Activated CD4-positive, alpha-beta memory T cell treated with anti-CD3 and anti-CD28 coated beads, Interleukin-2, amount 10 ng/mL, durations not matched to agents 7 days and 5 days (primary cell): ENCODE data around the gene C2orf15. TPM values are rescaled to one million over a fixed set of nuclear protein-coding genes. Genes with fewer than 3 reads are reported as not detected.
"Not testable (repeated sequence)": the region's sequence is repeated elsewhere in the genome, so short reads cannot be mapped to it uniquely, and the experiment has no call there.

Experiments used
- CTCF ChIA-PET: fragments of 350-600 bp; sonication (Branson Sonifier 250); formaldehyde crosslinking; loops from one replicate; lab custom pipeline; 2021; ENCODE audit warnings: antibody characterized with exemption, inconsistent platforms; lab: Charles Lee
- POLR2A ChIA-PET: fragments of 350-600 bp; sonication (Branson Sonifier 250); formaldehyde crosslinking; loops from one replicate; lab custom pipeline; 2021; ENCODE audit warnings: antibody characterized with exemption; lab: Charles Lee
- DNase-seq: peaks from one replicate; pipeline ENCODE4 v3.0.0-alpha.2; 2020
- H3K27ac Mint-ChIP-seq: one replicate; pipeline ENCODE4 v1.8.0; 2021; ENCODE audit warnings: mild to moderate bottlenecking, mixed read lengths
- H3K27me3 Mint-ChIP-seq: one replicate; pipeline ENCODE4 v1.8.0; 2021; ENCODE audit warnings: mixed read lengths
- H3K36me3 Mint-ChIP-seq: one replicate; pipeline ENCODE4 v1.8.0; 2021; ENCODE audit warnings: low read depth, mixed read lengths
- H3K4me1 Mint-ChIP-seq: one replicate; pipeline ENCODE4 v1.8.0; 2021; ENCODE audit warnings: mixed read lengths
- H3K4me3 Mint-ChIP-seq: one replicate; pipeline ENCODE4 v1.8.0; 2021; ENCODE audit warnings: mild to moderate bottlenecking, mixed read lengths
- H3K9me3 Mint-ChIP-seq: one replicate; pipeline ENCODE4 v1.8.0; 2021; ENCODE audit warnings: mixed read lengths
- total RNA-seq, 2 experiments: library from RNA; stranded (reverse); gene quantifications; one replicate each; pipeline ENCODE4 v1.2.3, GENCODE V29; 2021

Gene C2orf15, protein sequence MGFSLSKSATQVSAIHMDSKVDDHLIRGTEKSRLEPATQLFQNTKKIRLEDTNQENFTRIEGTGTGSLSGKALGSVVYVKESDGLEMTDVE
- total RNA-seq: under 1 TPM; 0.18 to 0.35 TPM

GRCh38 chr2:99141110-99142108, at the start of gene C2orf15:
TSS of gene C2orf15 (plus strand) at chr2:99141707. CDS start at chr2:99150559, 8,852 bp downstream.
- Mint-ChIP-seq H3K27ac (peak within 1 kb of the TSS; percentile 85), H3K4me1 (peaks cover 23% of the 10 kb centered on the region), H3K36me3 (peaks cover 3% of the 10 kb centered on the region), H3K27me3 (peaks cover 9% of the 10 kb centered on the region), H3K9me3 (no peaks in the 10 kb centered on the region), H3K4me3 (peak within 1 kb of the TSS; percentile 97)
- POLR2A ChIA-PET: interaction anchor here (0.7 to 3.3 kb wide), 9 partner anchors 12 to 683 kb away, joined by 3 to 32 read pairs (median 3); partner anchors contain the start of genes EIF5B, LIPT1, MITD1 and MRPL30
- CTCF ChIA-PET: interaction anchor here (0.8 to 2.0 kb wide), 7 partner anchors 9 to 56 kb away, joined by 3 to 8 read pairs (median 3); partner anchors contain the start of genes LIPT1, MITD1, MRPL30 and TSGA10
- DNase-seq: peak; percentile 94

DNA sequence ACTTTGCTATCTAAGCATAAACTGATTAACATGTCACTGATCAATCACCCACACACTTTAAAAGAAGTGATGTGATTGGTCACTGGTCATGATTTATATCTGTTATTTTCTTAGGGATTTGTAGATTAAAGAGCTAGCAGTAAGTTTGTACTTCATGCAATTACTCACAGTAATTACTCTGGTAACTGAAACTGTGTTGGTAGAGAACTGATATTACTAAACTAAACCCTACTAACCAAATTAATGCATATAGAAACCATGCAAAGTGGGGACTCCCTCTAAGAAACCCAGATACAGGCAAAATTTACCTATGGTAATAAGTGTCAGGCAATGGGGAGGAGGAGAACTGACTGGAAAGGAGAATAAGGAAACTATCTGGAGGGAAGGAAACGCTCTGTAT, 44.8 kb upstream of the C2orf15 start:
- no peak overlapping the region for H3K27ac Mint-ChIP-seq
- H3K27me3 Mint-ChIP-seq: peaks cover 9% of the 10 kb centered on the region

DNA sequence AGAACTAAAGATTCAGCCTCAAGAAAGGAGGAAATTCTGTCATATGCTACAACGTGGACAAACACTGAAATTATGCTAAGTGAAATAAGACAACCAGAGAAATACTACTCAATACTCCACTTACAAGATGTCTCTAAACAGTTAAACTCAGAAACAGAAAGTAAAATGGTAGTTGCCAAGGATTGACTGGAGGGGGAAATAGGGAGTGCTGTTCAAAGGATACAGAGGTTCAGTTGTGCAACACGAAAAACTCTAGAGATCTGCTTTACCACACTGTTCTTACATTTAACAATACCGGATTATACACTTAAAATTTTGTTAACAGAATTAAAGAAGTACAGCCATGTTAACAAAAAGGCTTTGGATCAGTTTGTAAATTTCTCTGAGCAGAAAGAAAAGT, 39.8 kb upstream of the C2orf15 start:
- H3K27ac Mint-ChIP-seq: no peak overlapping the region
- CTCF ChIA-PET: no interaction called here

More for the DNA sequence above, 44.8 kb upstream of the C2orf15 start:
- H3K9me3 Mint-ChIP-seq: peaks cover 13% of the 10 kb centered on the region
- no peak for DNase-seq
- ChIA-PET POLR2A (no interaction called here), CTCF (no interaction called here)
- no peak overlapping the region for H3K4me3 Mint-ChIP-seq
- peaks cover 2% of the 10 kb centered on the region for H3K36me3 Mint-ChIP-seq
- H3K4me1 Mint-ChIP-seq: no peaks in the 10 kb centered on the region

DNA sequence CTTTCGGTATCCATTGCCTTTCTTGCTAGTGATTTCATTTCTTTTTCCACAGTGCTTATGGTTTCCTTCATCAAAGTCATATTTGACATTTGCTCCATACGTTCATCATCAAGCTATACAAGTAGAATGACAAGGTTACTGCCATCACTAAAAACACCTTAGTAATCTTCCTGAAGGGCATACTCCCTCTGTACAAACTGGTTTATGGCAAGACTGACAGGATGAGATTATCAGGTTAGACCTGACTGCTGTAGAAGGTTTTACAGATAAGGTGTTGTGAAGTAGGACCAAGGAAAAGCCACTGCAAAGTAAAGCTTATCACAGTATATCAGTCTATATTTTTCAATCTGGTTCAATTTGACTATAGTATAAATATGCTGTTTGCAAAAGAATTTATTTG, 37.5 kb upstream of the C2orf15 start:
- H3K4me3 Mint-ChIP-seq: no peak overlapping the region
- no peaks in the 10 kb centered on the region for H3K4me1 Mint-ChIP-seq
- H3K27ac Mint-ChIP-seq: no peak overlapping the region
- H3K9me3 Mint-ChIP-seq: no peaks in the 10 kb centered on the region
- ChIA-PET CTCF (no interaction called here), POLR2A (no interaction called here)
- H3K36me3 Mint-ChIP-seq: no peaks in the 10 kb centered on the region
- no peak for DNase-seq
- no peaks in the 10 kb centered on the region for H3K27me3 Mint-ChIP-seq

More for the DNA sequence above, 39.8 kb upstream of the C2orf15 start:
- no peaks in the 10 kb centered on the region for H3K36me3 Mint-ChIP-seq
- H3K4me1 Mint-ChIP-seq: no peaks in the 10 kb centered on the region
- POLR2A ChIA-PET: no interaction called here
- no peak for DNase-seq
- no peaks in the 10 kb centered on the region for H3K27me3 Mint-ChIP-seq
- H3K4me3 Mint-ChIP-seq: no peak overlapping the region
- H3K9me3 Mint-ChIP-seq: no peaks in the 10 kb centered on the region

DNA sequence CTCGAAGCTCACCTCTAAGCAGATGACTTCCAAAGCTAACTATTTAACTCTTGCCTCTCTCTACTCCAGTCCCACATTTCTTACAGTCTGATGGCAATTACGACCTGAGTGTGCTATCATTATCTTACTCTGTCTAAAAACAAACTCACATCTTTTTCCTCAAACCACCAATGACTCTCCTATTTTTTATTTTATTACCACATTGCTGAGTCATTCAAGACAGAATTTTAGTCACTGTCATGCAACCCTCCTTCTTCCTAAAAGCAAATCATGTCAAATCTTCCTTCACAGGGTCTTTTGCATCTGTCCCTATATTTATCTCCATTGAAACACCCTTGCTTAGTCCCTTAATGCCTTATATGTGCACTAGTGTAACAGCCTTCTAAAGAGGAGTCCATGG, 34.6 kb upstream of the C2orf15 start:
- no peaks in the 10 kb centered on the region for H3K9me3 Mint-ChIP-seq
- no peaks in the 10 kb centered on the region for H3K4me1 Mint-ChIP-seq
- no peak overlapping the region for H3K27ac Mint-ChIP-seq
- ChIA-PET CTCF (no interaction called here), POLR2A (no interaction called here)
- no peaks in the 10 kb centered on the region for H3K36me3 Mint-ChIP-seq
- no peak overlapping the region for H3K4me3 Mint-ChIP-seq
- DNase-seq: no peak
- no peaks in the 10 kb centered on the region for H3K27me3 Mint-ChIP-seq

DNA sequence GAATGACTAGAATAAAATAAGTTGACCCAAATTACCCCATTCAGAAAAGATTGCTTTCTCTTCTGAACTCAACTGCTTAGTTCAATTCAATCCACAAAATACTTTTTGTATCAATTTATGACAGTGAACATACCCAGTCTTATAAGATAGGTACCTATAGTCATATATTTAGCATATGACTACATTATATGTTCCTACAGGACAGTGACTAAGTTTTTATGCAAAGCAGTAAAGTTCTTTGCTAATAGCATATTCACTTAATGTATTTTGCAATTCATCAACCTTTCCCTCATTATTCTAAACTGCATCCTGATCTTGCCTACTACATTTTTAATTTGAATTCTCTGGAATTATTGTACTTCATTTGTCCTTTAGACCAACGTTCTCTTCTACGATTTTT, 30.3 kb upstream of the C2orf15 start:
- ChIA-PET POLR2A (no interaction called here), CTCF (no interaction called here)
- Mint-ChIP-seq H3K27ac (no peak overlapping the region), H3K4me3 (no peak overlapping the region), H3K4me1 (no peaks in the 10 kb centered on the region), H3K27me3 (no peaks in the 10 kb centered on the region), H3K9me3 (no peaks in the 10 kb centered on the region), H3K36me3 (no peaks in the 10 kb centered on the region)
- DNase-seq: no peak

GRCh38 chr2:99111945-99112344, 29.6 kb upstream of the C2orf15 start:
- ChIA-PET POLR2A (no interaction called here), CTCF (no interaction called here)
- no peak for DNase-seq
- Mint-ChIP-seq H3K4me1 (no peaks in the 10 kb centered on the region), H3K27me3 (no peaks in the 10 kb centered on the region), H3K4me3 (no peak overlapping the region), H3K9me3 (no peaks in the 10 kb centered on the region), H3K27ac (no peak overlapping the region), H3K36me3 (no peaks in the 10 kb centered on the region)

GRCh38 chr2:99112617-99113016, 28.9 kb upstream of the C2orf15 start:
- no peak overlapping the region for H3K4me3 Mint-ChIP-seq
- DNase-seq: no peak
- POLR2A ChIA-PET: no interaction called here
- CTCF ChIA-PET: no interaction called here
- H3K4me1 Mint-ChIP-seq: no peaks in the 10 kb centered on the region
- no peaks in the 10 kb centered on the region for H3K27me3 Mint-ChIP-seq
- no peaks in the 10 kb centered on the region for H3K36me3 Mint-ChIP-seq
- no peak overlapping the region for H3K27ac Mint-ChIP-seq
- H3K9me3 Mint-ChIP-seq: no peaks in the 10 kb centered on the region

DNA sequence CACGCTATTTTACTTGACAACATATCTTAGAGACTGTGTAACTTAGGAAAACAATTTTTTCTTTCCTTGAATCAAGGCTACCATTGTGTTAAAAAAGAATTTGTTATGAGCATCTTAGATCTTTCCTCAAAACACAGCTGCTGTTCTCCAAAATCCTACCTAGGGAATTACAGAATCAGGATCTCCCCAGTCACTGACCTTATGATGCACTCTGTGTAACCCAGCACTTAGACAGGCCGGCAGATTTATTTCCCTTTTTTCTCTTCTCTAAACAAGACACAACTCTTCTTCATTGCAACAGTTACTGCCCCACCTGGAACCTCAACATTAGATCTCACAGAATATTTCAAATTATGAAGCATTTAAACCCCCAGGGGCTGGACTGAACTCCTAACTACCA, 13.5 kb upstream of the C2orf15 start:
- peaks cover 5% of the 10 kb centered on the region for H3K27me3 Mint-ChIP-seq
- peaks cover 7% of the 10 kb centered on the region for H3K36me3 Mint-ChIP-seq
- DNase-seq: no peak
- peaks cover 16% of the 10 kb centered on the region for H3K9me3 Mint-ChIP-seq
- POLR2A ChIA-PET: no interaction called here
- CTCF ChIA-PET: no interaction called here
- no peak overlapping the region for H3K27ac Mint-ChIP-seq
- no peaks in the 10 kb centered on the region for H3K4me1 Mint-ChIP-seq
- no peak overlapping the region for H3K4me3 Mint-ChIP-seq

- H3K9me3 Mint-ChIP-seq: peaks cover 21% of the 10 kb centered on the region
- H3K36me3 Mint-ChIP-seq, H3K27ac Mint-ChIP-seq, DNase-seq, CTCF ChIA-PET, H3K4me1 Mint-ChIP-seq, POLR2A ChIA-PET, H3K4me3 Mint-ChIP-seq: not testable (repeated sequence)
- peaks cover 13% of the 10 kb centered on the region for H3K27me3 Mint-ChIP-seq
These were observed 6.4 kb upstream of the C2orf15 start for GRCh38 chr2:99135044-99135556.

- H3K27me3 Mint-ChIP-seq: peaks cover 9% of the 10 kb centered on the region
- POLR2A ChIA-PET: no interaction called here
These were observed 2.5 kb upstream of the C2orf15 start for GRCh38 chr2:99139003-99139402.

GRCh38 chr2:99140056-99140859, 1.2 kb upstream of the C2orf15 start:
- ChIA-PET CTCF (interaction anchor here (0.8 to 1.8 kb wide), 5 partner anchors 10 to 55 kb away, joined by 3 to 8 read pairs (median 3); partner anchors contain the start of genes MITD1 and MRPL30), POLR2A (interaction anchor here (0.8 to 3.3 kb wide), 7 partner anchors 13 to 369 kb away, joined by 3 to 32 read pairs (median 5); partner anchors contain the start of genes EIF5B, LIPT1, MITD1 and MRPL30)
- peak overlapping the region; percentile 97 for H3K4me3 Mint-ChIP-seq
- H3K36me3 Mint-ChIP-seq: peaks cover 3% of the 10 kb centered on the region
- no peak for DNase-seq
- H3K9me3 Mint-ChIP-seq: peaks cover 2% of the 10 kb centered on the region
- H3K27ac Mint-ChIP-seq: peak overlapping the region; percentile 85
- H3K27me3 Mint-ChIP-seq: peaks cover 9% of the 10 kb centered on the region
- H3K4me1 Mint-ChIP-seq: peaks cover 23% of the 10 kb centered on the region

More at GRCh38 chr2:99139003-99139402, 2.5 kb upstream of the C2orf15 start:
- no peak for DNase-seq
- Mint-ChIP-seq H3K36me3 (peaks cover 3% of the 10 kb centered on the region), H3K4me1 (peaks cover 23% of the 10 kb centered on the region), H3K9me3 (peaks cover 5% of the 10 kb centered on the region), H3K4me3 (no peak overlapping the region), H3K27ac (no peak overlapping the region)
- CTCF ChIA-PET: no interaction called here
